Ishikawa (cell line): ENCODE data around the gene ZNF280D.

Experiments
- CEBPB ChIP-seq: IDR thresholded peaks from 2 replicates; pipeline ENCODE4 v1.6.1; 2012
- CREB1 ChIP-seq: IDR thresholded peaks from 2 replicates; pipeline ENCODE4 v1.6.1; 2012; ENCODE audit warnings: low read depth
- EGR1 ChIP-seq: IDR thresholded peaks from 2 replicates; pipeline ENCODE4 v1.6.1; 2012
- EP300 ChIP-seq: IDR thresholded peaks from 2 replicates; pipeline ENCODE4 v1.6.1; 2012; ENCODE audit warnings: borderline replicate concordance
- FOXM1 ChIP-seq: IDR thresholded peaks from 2 replicates; pipeline ENCODE4 v1.6.1; 2012; ENCODE audit warnings: low read depth, borderline replicate concordance
- MAX ChIP-seq: IDR thresholded peaks from 2 replicates; pipeline ENCODE4 v1.6.1; 2012
- NFIC ChIP-seq: IDR thresholded peaks from 2 replicates; pipeline ENCODE4 v1.6.1; 2012
- RAD21 ChIP-seq: IDR thresholded peaks from 2 replicates; pipeline ENCODE4 v1.6.1; 2012; ENCODE audit warnings: low read depth
- REST ChIP-seq: IDR thresholded peaks from 2 replicates; pipeline ENCODE4 v1.6.1; 2012; ENCODE audit warnings: low read depth, mild to moderate bottlenecking
- TAF1 ChIP-seq: IDR thresholded peaks from 2 replicates; pipeline ENCODE4 v1.6.1; 2012; ENCODE audit warnings: low read depth, mild to moderate bottlenecking
- TCF12 ChIP-seq: IDR thresholded peaks from 2 replicates; pipeline ENCODE4 v1.6.1; 2012; ENCODE audit warnings: low read depth
- TEAD4 ChIP-seq: IDR thresholded peaks from 2 replicates; pipeline ENCODE4 v1.6.1; 2012
- USF1 ChIP-seq: IDR thresholded peaks from 2 replicates; pipeline ENCODE4 v1.6.1; 2012
- YY1 ChIP-seq: IDR thresholded peaks from 2 replicates; pipeline ENCODE4 v1.6.1; 2012; ENCODE audit warnings: low read depth
- ZBTB7A ChIP-seq: IDR thresholded peaks from 2 replicates; pipeline ENCODE4 v1.6.1; 2012; ENCODE audit warnings: low read depth

ZNF280D gene

GRCh38 chr15:56719021-56719612, 14.2 kb downstream of the ZNF280D start:
- TF ChIP-seq EP300 (no peak), CREB1 (no peak), TAF1 (no peak), CEBPB (no peak), EGR1 (no peak)

GRCh38 chr15:56718560-56718959, 14.7 kb downstream of the ZNF280D start:
- TF ChIP-seq TEAD4 (no peak), EGR1 (no peak), ZBTB7A (no peak), MAX (no peak), TCF12 (no peak), USF1 (no peak), EP300 (no peak), FOXM1 (no peak)

- TF ChIP-seq CEBPB (no peak), TCF12 (no peak)
These were observed 17.0 kb downstream of the ZNF280D start for GRCh38 chr15:56716334-56716733.

DNA sequence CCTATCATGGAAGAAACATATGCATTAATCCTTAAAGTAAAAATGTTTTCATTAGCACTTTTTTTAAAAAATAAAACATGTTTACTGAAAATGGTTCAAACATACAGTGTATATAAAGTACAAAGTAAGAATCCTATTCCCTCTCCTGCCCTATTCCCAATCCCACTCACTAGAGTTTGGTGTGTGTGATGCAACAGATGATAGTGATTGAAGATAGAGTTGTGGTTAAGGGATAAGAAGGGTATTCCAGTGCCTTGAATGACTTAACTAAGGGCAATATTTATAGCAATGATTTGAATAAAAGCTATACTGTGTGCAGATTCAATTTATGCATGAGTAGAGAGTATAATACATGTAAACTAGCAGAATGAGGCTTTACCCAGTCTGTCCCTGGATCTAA, 18.1 kb downstream of the ZNF280D start:
- TF ChIP-seq NFIC = no peak
- TF ChIP-seq ZBTB7A = no peak
- TF ChIP-seq REST = no peak
- no peak for TF ChIP-seq MAX
- no peak for TF ChIP-seq USF1
- no peak for TF ChIP-seq CEBPB
- no peak for TF ChIP-seq EP300
- no peak for TF ChIP-seq EGR1
- no peak for TF ChIP-seq FOXM1
- TF ChIP-seq TEAD4 = no peak

GRCh38 chr15:56699743-56700142, 33.6 kb downstream of the ZNF280D start:
- no peak for TF ChIP-seq TEAD4

GRCh38 chr15:56698270-56698669, 35.0 kb downstream of the ZNF280D start:
- TF ChIP-seq FOXM1 (no peak), ZBTB7A (no peak), MAX (no peak), TEAD4 (no peak)

DNA sequence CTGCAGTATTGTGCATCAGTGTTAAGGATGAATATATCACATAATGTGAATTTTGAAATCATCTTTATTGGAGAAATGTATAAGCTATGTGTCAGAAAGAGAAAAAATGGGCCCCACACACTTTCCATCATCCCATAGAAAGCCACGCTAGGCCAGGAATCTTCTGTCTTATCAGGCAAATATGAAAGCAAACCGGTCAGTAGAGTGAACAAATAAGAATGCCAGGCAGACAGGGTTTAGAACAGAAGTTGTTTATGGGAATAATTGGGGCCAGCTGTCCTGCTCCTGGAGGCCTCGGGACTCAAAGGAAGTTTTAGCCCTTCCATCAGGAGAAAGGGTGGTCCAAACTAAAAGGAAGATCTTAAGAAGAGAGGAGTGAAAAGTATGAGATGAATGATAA, 39.5 kb downstream of the ZNF280D start:
- TF ChIP-seq NFIC (no peak), TCF12 (no peak), FOXM1 (no peak), ZBTB7A (no peak), EGR1 (no peak), YY1 (no peak), CREB1 (no peak), TAF1 (no peak), CEBPB (no peak), EP300 (no peak), TEAD4 (no peak), RAD21 (no peak), MAX (no peak), REST (no peak), USF1 (no peak)
